HG03064 (cell line): ENCODE measurements around the gene C4BPB.

Experiments used
- ATAC-seq: cut with Tn5 transposase; IDR thresholded peaks from one replicate; pipeline ENCODE4 v1.9.1; 2021; ENCODE audit warnings: low read depth; ENCODE audit not compliant: unreplicated experiment

C4BPB gene

DNA sequence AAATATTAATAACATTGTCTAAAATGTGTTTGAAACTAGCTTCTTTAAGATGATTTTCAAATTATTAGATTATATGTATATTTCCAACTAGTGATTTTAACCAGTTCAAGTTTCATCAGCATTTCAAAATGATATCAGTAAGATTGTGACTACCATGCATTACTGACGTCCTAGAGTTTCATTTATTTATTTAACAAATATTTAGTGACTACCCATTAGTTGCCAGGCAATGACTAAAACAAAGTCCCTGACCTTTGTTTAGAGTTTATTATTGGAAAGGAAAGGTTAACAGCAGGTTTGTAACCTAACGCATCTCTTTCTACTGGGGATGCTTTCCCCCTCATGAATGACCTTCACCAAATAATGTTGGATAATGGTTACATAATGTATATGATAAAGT, 7.6 kb upstream of the C4BPB start:
- no peak for ATAC-seq

DNA sequence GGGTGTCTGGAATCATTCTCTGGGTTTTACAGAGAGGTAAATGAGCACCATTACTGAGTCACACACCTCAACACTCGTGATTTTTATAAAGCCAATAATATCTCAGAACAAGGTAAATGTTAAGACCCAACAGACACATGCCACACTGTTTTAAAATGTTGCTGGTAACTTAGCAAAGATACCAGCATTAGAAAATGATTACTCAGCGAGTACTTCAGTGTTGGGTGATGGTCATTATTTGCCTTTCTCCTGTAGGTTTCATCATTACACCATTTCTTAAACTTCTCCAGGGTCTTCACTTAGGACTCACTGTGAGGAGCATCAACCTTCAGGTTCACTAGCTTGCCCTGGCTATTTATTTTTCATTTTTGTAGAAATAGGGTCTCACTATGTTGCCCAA, 6.9 kb upstream of the C4BPB start:
- no peak for ATAC-seq

- no peak for ATAC-seq
These were observed 4.4 kb upstream of the C4BPB start for GRCh38 chr1:207084232-207084631.

GRCh38 chr1:207084701-207085180, 3.9 kb upstream of the C4BPB start:
- ATAC-seq, result no peak

DNA sequence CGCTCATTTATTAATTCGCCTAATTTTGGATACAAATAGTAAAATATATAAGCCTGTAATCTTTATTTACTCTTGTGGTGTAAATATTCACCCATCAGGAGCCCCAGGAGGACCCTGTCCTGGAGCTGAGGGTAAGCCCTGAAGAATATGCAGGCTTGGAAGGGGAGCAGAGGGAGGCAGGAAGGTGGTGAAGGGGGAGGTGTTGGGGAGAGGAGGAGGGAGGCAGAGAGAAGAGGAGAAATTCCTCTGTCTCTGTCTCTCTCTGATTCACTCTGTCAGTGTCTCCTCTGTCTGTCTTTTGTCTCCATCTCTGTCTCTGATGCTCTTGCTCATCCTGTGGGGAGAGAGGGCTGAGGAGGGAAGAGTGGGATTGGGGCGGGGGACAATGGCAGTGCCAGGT, 2.8 kb upstream of the C4BPB start:
- ATAC-seq, result no peak

GRCh38 chr1:207088161-207088560, 499 bp upstream of the C4BPB start:
- no peak for ATAC-seq

DNA sequence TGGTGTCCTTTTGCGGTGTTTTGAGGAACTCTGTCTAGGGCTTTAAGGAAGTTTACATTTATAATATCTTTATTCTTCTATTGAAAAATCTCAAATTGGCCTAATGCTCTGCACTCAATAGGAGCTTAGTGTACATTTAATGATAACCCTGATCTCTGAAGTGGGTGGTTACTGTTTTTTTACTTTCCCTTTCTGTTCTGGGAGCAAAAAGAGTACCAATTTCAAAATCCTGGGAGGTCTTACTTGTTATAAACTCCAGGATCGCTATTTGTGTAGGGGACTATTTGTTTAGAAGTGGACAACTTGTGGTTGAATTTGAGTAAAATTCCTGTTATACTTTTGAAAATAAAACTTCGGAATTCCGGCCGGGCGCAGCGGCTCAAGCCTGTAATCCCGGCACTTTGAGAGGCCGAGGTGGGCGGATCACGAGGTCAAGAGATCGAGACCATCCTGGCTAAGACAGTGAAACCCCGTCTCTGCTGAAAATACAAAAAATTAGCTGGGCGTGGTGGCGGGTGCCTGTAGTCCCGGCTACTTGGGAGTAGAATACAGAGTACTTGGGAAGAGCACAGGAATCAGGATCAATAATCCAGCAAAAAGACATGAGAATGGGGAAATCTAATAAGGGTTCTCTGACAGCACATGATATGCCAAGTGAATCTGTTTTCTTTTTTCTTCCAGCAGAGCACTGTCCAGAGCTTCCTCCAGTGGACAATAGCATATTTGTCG, 1.1 kb downstream of the C4BPB start:
- ATAC-seq, result no peak

DNA sequence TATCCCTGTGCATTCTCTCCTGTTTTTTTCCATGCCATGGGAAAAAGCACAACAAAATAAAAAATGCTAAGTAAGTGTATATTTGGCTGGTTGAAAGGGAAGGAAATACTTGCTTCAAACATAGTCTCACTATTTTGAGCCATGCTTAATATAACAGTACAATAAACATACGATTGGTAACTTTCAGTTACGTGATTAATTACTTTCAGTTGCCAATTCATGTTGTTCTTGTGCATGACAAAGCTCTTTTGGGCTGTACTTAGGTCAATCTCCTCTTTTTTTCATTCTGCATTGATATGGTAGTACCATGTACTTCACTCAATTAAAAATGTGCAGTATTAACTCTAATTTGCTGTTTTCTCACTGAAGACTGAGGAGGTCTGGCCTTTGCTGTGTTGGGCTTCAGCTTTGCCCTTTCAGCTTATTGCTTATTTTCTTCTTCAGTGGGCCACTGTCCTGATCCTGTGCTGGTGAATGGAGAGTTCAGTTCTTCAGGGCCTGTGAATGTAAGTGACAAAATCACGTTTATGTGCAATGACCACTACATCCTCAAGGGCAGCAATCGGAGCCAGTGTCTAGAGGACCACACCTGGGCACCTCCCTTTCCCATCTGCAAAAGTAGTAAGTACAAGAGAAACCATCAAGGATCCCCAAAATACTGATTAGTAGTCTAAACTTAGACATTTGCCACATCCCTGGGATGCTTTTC, 2.7 kb downstream of the C4BPB start:
- no peak for ATAC-seq

DNA sequence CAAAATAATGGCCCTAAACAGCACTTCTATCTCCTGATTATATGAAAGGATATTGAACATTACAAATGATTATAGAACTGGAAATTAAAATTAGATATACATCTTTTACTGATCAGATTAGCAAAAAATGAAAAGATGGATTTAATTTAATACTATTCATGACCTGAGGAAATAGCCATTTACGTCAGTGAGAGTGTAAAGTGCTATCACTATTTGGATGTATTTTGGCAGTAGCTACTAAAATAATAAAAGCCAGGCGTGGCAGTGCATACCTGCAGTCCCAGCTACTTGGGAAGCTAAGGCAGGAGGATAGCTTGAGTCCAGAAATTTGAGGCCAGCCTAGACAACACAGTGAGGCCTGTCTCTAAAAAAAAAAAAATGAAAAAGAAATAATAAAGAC, 5.3 kb downstream of the C4BPB start:
- no peak for ATAC-seq

DNA sequence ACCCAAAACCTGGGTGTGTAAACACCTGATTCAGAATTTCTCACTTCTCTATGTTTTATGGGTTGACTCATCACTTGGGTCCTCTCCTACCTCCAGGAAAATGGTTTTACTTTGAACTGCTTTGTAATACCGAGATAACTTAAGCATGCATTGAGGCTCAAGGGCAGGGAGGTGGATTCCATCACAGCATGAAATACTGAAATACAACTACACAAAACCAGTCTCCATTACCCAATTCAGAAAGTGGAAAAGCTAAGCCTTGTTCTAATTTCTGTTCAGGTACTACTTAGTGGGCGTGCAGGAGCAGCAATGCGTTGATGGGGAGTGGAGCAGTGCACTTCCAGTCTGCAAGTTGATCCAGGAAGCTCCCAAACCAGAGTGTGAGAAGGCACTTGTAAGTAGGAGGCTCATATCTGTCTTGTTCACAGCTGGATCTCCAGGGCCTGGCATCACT, 9.2 kb downstream of the C4BPB start:
- ATAC-seq, result no peak

- no peak for ATAC-seq
These were observed 13.1 kb downstream of the C4BPB start for GRCh38 chr1:207101720-207102119.

DNA sequence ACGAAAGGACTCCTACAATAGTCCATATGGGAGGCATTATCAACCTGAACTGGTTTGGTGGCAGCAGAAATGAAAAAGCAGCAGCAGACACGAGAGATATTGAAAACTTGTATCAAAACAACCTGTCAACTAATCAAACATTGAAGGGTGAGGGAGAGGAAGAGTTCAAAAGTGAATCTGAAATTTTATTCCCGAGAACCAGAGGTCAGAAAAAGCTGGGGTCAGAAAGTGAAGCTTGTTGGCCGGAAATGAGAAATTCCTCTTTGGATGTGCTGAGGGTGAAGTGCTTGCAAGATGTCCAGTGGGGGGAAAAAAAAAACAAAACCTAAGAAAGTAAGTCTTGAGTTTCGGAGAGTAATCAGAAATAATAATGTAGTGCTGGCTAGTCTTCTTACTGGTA, 13.5 kb downstream of the C4BPB start:
- ATAC-seq, result no peak

- ATAC-seq, result no peak
These were observed 14.0 kb downstream of the C4BPB start for GRCh38 chr1:207102659-207103058.

DNA sequence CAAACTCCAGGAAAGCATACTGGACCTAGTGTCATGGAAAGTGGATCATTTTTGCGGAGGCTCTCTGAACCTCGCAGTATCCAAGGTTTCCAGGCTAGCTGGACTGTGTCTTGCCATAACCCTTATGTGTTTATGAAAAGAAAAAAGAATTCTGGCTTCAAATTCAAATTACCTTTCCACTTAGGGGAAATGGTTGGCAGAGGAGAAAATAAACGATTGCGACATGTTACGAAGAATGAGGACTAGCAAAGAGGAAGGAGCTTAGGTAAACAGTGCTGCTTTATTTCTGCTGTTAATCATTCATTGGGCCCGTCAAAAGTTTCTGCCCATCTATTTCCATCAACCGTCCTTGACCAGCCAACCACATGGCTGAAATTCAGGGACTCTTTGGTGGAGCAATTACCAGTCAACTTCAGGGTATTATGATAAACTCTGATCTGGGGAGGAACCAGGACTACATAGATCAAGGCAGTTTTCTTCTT, 15.3 kb downstream of the C4BPB start, which contains the start of gene C4BPA:
C4BPA (plus strand) TSS at position 342 of the 482 bp plus-strand sequence. CDS start 8,793 bp downstream, outside the sequence.
- no peak for ATAC-seq

DNA sequence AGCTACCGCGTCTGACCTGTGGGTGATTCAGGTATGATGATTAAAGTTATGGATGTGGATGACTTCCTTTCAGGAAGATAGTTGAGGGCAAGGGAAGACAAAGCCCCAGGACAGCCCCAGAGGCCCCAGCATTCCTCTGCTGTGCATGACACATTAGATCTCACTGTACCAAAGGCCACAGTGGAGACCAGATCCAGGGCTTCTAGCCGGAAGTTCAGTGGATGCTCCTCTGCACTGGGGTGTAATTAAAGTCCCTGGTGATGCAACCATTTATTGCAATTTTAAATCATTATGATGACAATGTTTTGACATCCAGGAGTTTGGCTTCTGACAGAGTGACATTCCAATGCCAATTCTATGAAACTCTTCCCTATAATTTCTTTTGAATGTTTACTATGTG, 20.3 kb downstream of the C4BPB start:
- ATAC-seq, result no peak

GRCh38 chr1:207112616-207113296, 24.1 kb downstream of the C4BPB start:
- no peak for ATAC-seq

- ATAC-seq, result no peak
These were observed 26.6 kb downstream of the C4BPB start for GRCh38 chr1:207115269-207115668.

GRCh38 chr1:207124389-207124788, 35.7 kb downstream of the C4BPB start:
- no peak for ATAC-seq

DNA sequence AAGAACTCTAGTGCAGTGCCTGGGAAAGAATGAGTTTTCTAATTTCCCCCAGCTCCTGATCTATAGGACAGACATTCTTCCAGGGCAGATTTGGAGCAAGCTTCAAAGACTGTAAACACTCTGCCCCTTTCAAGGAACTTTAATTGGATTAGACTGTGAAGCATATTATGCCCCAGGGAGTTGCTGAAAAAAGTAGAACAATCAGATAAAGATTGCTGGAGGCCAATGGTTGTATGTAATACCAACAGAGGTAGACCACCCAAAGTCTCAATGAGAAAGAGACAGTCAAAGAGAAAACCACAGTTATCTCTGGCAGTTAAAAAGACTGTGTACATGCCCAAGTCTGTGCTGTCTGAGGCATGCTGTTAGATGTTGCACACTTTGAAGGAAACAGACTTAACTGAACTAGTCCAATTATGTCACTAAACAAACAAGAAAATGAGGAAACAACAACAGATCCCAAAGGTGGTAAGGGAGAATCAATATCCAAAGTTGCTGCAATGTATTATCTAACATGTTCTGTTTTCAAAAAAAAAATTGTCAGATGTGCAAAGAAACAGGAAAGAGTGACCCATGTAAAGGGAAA, 39.8 kb downstream of the C4BPB start:
- no peak for ATAC-seq

- no peak for ATAC-seq
These were observed 40.4 kb downstream of the C4BPB start for GRCh38 chr1:207129053-207129452.
